HL-60 (cell line): ENCODE results near the gene ANO3.

Experiments used
- DNase-seq, 2 experiments: peaks; one replicate each; pipeline ENCODE4 v3.0.0-alpha.2; 2010 to 2020; ENCODE audit warnings: low read depth in 1 of 2, low spot score in 1 of 2
- H3K27ac ChIP-seq: fragments of 250-450 bp; sonication (Bioruptor Pico); replicated peaks from 2 replicates; pipeline ENCODE4 v1.5.1; 2020; ENCODE audit warnings: mild to moderate bottlenecking, moderate library complexity
- H3K27me3 ChIP-seq: fragments of 250-450 bp; sonication (Bioruptor Pico); 2 replicates; pipeline ENCODE4 v1.5.1; 2021; ENCODE audit warnings: mild to moderate bottlenecking, moderate library complexity; ENCODE audit not compliant: insufficient read depth, poor library complexity, severe bottlenecking
- H3K4me3 ChIP-seq: replicated peaks from 2 replicates; pipeline ENCODE4 v1.5.1; 2011; ENCODE audit warnings: mild to moderate bottlenecking, control low read depth, low read length; ENCODE audit not compliant: insufficient read depth
- GABPA ChIP-seq: IDR thresholded peaks from 2 replicates; pipeline ENCODE4 v1.6.1; 2012; ENCODE audit warnings: low read depth
- POLR2AphosphoS5 ChIP-seq: IDR thresholded peaks from 2 replicates; pipeline ENCODE4 v1.6.1; 2012; ENCODE audit warnings: low read depth
- SPI1 ChIP-seq: IDR thresholded peaks from 2 replicates; pipeline ENCODE4 v1.6.1; 2012; ENCODE audit warnings: low read depth, mild to moderate bottlenecking, borderline replicate concordance
- TF ChIP-seq, protein P1 (sequence below): IDR thresholded peaks from 2 replicates; pipeline ENCODE4 v1.6.1; 2012; ENCODE audit warnings: low read depth; ENCODE audit not compliant: insufficient replicate concordance
- TF ChIP-seq, protein P2 (sequence below): IDR thresholded peaks from one replicate; pipeline ENCODE4 v1.5.1; 2011; ENCODE audit warnings: low read length, control low read depth, inconsistent platforms; ENCODE audit not compliant: insufficient read depth

The ANO3 gene

DNA sequence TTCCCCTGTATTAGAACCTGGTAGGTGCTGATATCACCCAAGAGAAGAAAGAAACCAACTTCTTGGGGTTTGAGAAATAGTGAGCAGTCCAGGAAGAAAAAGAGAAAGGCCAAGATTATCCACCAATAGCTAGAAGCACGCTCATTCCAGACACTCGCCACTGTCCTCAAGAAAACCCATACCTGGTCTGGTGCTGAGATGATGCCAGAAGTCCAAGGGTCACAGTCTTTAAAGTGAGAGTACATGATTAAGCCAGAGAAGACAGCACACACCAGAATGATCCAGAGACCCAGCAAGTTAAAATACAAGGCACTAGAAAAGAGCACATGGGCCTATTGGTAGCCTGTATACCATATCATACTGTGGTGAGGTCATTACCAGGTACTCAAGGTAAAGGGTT, 366.3 kb downstream of the ANO3 start:
- no peak overlapping the region for H3K27ac ChIP-seq
- TF ChIP-seq, protein P1, sequence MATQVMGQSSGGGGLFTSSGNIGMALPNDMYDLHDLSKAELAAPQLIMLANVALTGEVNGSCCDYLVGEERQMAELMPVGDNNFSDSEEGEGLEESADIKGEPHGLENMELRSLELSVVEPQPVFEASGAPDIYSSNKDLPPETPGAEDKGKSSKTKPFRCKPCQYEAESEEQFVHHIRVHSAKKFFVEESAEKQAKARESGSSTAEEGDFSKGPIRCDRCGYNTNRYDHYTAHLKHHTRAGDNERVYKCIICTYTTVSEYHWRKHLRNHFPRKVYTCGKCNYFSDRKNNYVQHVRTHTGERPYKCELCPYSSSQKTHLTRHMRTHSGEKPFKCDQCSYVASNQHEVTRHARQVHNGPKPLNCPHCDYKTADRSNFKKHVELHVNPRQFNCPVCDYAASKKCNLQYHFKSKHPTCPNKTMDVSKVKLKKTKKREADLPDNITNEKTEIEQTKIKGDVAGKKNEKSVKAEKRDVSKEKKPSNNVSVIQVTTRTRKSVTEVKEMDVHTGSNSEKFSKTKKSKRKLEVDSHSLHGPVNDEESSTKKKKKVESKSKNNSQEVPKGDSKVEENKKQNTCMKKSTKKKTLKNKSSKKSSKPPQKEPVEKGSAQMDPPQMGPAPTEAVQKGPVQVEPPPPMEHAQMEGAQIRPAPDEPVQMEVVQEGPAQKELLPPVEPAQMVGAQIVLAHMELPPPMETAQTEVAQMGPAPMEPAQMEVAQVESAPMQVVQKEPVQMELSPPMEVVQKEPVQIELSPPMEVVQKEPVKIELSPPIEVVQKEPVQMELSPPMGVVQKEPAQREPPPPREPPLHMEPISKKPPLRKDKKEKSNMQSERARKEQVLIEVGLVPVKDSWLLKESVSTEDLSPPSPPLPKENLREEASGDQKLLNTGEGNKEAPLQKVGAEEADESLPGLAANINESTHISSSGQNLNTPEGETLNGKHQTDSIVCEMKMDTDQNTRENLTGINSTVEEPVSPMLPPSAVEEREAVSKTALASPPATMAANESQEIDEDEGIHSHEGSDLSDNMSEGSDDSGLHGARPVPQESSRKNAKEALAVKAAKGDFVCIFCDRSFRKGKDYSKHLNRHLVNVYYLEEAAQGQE: no peak
- no peak for TF ChIP-seq POLR2AphosphoS5
- no peak for DNase-seq

DNA sequence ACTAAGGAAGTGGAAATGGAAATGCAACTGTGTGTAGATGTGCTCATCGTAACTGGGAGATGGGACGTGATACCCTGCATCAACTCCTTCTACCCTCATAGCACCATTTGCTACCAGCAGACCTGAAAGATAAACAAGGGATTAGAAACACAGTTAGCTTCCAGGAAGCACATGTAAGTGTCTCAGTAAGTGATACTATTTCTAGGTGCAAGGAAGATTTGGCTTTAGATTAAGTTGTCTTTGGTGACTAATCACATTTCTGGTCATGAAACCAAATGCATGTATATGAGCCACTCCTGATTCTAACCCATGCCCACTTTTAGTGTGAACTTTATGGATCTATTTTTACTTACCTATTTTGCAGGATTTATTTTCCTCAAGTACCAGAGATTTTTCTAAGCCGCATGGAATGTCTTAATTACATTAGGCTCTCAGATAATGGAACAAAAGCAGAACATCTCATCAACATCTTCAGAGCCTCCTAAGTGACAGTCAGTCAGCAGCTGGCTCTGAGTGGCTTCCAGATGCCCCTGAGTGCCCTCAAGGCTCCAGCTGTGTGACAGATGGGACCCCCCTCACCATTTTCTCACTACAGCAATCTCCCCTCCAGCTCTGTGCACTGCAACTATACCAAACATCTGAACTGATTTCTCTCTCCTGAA, 368.8 kb downstream of the ANO3 start:
- Histone ChIP-seq H3K27me3 (no peaks in the 10 kb centered on the region), H3K27ac (no peak overlapping the region), H3K4me3 (no peak overlapping the region)
- TF ChIP-seq POLR2AphosphoS5 (no peak), GABPA (no peak), SPI1 (no peak)
- TF ChIP-seq, protein P2, sequence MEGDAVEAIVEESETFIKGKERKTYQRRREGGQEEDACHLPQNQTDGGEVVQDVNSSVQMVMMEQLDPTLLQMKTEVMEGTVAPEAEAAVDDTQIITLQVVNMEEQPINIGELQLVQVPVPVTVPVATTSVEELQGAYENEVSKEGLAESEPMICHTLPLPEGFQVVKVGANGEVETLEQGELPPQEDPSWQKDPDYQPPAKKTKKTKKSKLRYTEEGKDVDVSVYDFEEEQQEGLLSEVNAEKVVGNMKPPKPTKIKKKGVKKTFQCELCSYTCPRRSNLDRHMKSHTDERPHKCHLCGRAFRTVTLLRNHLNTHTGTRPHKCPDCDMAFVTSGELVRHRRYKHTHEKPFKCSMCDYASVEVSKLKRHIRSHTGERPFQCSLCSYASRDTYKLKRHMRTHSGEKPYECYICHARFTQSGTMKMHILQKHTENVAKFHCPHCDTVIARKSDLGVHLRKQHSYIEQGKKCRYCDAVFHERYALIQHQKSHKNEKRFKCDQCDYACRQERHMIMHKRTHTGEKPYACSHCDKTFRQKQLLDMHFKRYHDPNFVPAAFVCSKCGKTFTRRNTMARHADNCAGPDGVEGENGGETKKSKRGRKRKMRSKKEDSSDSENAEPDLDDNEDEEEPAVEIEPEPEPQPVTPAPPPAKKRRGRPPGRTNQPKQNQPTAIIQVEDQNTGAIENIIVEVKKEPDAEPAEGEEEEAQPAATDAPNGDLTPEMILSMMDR: no peak
- TF ChIP-seq, protein P1: no peak
- no peak for DNase-seq

More for the DNA sequence above, 366.3 kb downstream of the ANO3 start:
- no peak overlapping the region for H3K4me3 ChIP-seq
- no peaks in the 10 kb centered on the region for H3K27me3 ChIP-seq

DNA sequence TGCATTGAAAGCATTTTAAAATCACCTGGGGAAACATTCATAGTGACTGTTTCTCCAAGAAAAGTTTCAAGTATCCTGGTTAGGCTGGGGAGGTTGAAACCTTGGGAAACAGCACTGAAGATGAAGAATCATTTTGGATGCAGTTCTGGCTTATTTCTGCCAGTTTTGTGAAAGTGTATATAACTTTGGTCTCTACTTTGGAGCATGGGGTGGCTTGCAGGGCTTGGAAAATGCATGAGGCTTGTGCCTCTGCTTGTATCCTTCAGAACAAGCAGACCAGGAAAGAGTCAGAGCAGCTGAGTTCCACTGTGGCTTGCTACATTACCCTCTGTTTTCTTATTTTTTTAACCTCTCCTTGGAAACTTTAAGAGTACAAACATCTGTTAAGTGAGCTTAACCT, 370.5 kb downstream of the ANO3 start:
- Histone ChIP-seq H3K27me3 (no peaks in the 10 kb centered on the region), H3K4me3 (no peak overlapping the region), H3K27ac (no peak overlapping the region)
- TF ChIP-seq POLR2AphosphoS5 (no peak), SPI1 (no peak), GABPA (no peak)
- TF ChIP-seq, protein P2: no peak
- TF ChIP-seq, protein P1: no peak
- DNase-seq: no peak
